CD4-positive, alpha-beta T cell treated with Interleukin-1 beta for 1 hour (primary cell): ENCODE results near the gene CUEDC1.

Experiments
- DNase-seq, 2 donors: peaks; one replicate each; pipeline ENCODE4 v3.0.0-alpha.2; 2020 to 2022

The CUEDC1 gene

DNA sequence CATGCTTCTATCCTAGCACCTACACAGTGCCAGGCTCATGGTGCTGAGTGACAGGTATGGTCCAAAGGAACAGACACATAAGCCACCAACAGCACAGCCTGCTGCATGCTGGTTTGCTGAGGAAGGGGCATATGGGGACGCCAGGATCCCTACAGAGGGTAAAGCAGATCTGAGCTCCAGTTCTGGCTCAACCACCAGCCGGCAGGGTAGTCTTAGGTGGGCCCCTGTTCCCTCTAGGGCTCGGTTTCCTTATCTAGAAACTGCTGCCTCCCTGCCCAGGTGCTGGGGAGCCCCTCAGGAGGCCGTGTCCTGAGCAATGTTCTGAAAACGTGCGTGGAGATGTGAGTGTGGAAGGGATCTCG lies 81.2 kb downstream of the CUEDC1 start:
- DNase-seq = no peak

GRCh38 chr17:57873261-57874057 lies 81.8 kb downstream of the CUEDC1 start:
- no peak for DNase-seq

DNA sequence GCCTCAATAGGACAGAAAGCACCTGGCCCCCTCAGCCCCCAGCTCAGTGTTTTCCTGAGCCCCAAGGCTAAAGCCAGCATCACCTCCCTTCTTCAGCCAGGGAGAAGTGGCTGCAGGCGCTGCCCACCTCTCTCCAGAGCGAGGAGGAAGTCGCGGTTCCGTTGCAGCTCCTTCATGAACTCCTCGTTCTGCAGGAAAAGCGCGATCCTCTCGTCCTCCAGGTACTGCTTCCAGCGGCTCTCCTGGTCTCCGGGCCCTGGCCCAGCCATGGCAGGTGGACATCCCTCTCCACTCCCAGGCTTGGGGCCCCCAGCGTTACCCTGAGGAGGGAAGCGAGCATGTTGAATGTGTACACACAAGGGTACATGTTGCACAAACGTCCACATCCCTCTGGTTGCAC lies 82.7 kb downstream of the CUEDC1 start:
- DNase-seq = no peak

GRCh38 chr17:57871863-57872262 lies 83.3 kb downstream of the CUEDC1 start:
- no peak for DNase-seq

- no peak for DNase-seq
Observed at GRCh38 chr17:57871155-57871554, 84.1 kb downstream of the CUEDC1 start.

DNA sequence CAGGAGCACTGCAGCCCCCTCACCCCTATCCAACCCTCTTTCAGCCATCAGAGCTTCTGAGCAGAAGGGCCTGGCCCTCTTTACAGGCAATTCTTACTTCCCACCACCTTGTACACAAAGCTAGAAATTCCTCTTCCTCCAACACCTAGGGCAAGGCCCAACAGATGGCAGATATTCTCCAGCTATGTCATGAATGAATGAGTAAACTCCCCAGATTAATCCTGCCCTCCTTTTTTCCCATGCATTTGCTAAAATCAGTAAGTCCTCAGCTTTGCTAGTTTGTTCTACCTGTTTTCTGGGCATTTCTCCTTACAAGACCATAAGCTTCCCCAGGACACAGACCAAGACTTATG lies 85.0 kb downstream of the CUEDC1 start:
- DNase-seq = no peak

DNA sequence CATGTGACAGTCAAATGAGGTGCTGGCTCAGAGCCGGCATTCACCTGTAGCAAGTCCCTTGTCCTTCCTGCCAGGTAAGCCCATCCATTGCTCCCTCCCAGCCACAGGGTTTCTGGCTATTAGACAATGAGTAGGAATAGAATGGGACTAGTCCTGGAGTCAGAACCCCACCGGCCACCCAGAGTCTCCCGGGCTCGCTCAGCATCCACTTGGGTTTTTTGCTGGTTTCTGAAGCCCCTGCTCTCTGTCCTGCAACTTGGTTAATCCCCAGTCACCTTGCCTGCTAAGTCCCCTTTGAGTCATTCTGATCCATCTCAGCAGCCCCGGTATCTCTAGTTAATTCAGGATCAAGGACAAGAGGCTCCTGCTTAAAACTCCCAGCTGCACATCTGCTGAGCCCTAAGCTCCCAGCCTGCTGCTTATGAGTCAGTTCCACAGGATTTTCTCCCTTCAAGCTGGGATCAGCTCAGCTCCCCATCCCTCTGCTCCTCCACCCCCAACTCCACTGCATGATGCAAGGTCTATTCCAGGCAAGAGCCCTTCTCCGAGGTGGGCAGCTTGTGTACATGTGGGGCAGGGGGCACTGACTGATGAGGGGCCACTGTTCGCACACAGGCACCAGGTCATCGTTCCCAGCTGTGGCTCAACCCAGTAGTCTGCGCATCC lies 85.5 kb downstream of the CUEDC1 start:
- DNase-seq = no peak

GRCh38 chr17:57868910-57869616 lies 86.1 kb downstream of the CUEDC1 start:
- no peak for DNase-seq

DNA sequence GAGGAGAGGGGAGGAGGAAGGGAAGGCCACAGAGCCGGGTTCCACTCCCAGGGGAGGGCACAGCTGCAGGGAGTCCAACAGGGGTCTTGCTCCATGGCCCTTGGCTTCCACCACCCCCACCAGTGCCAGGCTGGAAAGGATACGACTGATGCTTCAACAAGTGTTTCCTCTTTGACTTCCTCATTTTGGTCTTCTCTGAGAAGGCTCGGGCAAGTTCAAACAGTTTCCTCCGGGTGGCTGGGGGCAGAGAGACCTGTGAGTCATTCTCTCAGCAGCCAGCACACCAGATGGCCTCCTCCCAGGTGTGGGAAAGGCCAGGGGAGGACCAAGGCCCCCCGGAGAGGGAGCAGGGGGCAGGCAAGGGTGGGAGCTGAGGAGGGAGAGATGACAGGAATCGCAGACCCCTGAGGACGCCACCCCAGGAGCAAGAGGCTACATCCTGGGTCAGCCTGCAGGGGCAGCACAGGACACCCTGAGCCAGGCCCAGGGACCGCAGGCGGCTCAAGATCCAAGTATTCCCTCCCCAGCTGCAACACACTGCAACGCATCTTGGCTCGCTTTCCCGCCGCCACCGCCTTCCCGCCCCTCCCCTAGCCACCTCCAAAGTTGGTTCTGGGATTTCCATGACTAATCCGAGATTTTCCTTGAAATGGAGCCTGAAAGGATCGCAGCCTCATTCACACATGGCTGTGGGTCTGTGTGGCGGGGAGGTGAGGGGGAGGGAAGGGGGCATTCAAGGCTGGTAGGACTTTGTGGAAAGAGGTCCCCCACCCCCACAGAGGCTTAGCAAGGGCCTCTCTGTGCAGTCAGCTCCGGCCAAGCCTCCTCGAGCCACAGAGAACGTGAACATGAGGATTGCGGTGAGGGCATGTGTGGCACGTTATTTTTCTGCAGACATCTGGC lies 87.0 kb downstream of the CUEDC1 start:
- DNase-seq = peak; percentile 27 to 69

DNA sequence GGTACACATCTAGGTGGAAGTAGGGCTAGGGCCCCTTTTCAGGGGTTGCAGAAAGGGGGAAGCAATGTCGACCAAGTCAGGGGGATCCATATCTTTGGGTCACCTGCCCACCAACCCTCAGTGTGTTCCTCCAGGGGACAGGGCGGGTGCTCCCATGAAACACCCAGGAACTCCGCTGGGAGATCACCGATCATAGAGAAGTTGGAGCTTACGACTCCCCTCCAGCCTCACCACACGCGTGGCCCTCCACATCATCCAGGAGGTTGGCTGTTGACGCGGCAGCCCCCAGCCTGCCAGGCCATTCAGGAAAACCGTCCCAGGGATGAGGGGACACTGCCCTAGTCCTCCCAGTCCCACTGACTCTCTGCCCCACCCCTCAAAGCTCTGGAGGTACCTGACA lies 88.1 kb downstream of the CUEDC1 start:
- no peak for DNase-seq

DNA sequence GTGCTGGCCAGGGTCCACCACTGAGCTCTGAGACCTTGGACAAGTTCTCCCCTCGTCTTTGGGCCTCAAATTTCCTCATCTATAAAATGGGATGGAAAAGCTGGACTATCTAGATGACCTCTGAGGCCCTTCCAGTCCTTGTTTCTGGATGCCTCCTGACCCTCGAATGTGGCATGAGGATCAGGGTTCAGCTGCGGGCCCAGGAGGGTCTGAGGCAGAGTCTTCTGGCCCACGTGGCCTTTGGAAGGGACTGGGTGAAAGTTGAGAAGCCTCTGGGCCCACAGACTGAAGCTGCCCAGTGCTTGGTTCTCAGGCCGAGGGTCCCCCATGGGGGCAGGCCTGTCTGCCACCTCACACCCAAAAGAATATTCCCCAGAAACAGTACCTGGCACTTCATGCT lies 88.5 kb downstream of the CUEDC1 start:
- no peak for DNase-seq

GRCh38 chr17:57866319-57866718 lies 88.9 kb downstream of the CUEDC1 start:
- no peak for DNase-seq

- no peak for DNase-seq
Observed at GRCh38 chr17:57864273-57864672, 90.9 kb downstream of the CUEDC1 start.

DNA sequence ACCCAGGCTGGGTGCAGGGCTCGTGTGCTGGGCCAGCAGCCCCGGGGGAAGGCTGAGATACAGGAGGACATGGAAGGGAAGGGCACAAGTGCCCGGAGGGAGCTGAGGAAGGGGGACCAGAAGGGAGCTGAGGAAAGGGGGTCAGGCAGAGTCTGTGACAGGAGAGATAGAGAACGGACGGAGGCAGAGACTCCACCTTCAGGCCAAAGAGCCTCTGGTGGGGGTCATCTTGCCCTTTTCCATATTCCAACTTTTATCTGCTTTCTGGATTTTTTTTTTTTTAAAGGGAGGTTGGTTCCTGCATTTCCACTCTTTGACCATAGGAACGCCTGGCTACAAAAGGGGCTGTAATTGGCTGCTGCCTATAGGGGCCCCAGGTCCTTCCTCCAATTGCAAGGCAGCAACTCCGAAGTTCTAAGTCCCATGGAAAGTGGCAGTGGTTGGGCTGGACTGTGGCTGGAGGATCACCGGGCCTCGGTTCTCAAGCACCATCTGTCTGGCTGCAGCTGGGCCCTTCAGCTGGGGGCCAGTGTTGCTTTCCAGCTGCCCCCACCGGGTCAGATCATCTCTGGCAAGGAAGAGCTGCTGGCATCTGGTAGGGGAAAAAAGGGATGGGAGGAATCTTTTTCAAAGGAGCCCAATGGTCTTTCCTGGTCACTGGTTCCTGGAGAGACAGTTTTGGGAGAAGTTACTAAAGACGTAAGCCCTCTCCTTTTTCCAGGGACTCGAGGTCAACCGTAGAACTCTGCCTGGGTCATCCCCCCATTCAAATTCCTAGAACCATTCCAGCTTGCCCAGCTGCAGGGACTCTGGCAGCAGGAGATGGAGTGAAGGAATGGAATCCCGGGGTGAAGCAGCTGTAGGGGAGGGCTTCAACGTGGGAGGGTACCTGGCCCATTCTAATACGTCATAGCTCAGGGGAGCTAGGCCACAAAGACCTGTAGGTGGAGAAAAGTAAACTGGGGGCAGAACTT lies 92.2 kb downstream of the CUEDC1 start:
- DNase-seq = no peak

DNA sequence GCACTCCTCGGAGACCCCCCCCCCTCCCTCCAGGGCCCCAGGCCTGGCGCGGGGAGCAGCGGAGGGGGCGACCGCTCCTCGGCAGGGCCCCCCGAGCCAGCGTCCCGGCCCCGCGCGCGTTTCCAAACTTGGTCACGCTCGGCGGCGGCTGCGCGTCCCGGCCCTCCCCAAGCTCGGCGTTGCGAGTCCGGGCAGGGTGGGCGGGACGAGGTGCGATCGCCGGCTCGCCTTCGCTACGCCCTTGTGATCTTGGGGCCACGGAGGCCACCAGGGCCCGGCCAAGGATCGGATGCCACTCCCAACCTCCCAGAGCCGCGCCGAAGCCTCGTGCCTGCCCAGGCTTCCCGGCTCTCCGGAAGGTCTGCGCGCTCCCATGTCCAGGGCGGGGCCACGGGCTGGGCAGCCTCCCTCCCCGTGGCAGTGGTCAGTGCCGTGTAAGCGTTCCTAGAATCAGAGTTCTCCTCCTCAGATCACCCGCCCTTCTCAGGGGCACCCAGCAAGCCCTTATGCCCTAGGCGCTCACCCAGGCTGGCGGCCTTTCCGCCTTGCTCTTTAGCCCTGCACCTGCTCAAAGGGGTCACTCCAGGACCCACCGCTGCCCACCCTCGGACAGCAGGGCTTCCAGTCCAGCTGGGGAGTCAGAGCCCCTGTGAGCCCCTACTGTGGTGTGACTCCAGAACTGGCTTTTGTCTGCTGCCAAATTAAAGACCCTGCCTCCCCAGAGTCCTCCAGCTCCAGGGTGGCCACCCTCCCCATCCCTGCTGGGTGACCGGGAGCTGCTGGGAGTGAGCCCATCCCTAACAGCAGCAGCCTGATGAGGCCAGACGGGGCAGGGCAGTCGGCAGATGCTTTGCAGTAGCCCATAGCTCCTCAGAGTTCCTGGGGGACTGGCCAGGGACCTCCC lies 93.2 kb downstream of the CUEDC1 start:
- DNase-seq = no peak

DNA sequence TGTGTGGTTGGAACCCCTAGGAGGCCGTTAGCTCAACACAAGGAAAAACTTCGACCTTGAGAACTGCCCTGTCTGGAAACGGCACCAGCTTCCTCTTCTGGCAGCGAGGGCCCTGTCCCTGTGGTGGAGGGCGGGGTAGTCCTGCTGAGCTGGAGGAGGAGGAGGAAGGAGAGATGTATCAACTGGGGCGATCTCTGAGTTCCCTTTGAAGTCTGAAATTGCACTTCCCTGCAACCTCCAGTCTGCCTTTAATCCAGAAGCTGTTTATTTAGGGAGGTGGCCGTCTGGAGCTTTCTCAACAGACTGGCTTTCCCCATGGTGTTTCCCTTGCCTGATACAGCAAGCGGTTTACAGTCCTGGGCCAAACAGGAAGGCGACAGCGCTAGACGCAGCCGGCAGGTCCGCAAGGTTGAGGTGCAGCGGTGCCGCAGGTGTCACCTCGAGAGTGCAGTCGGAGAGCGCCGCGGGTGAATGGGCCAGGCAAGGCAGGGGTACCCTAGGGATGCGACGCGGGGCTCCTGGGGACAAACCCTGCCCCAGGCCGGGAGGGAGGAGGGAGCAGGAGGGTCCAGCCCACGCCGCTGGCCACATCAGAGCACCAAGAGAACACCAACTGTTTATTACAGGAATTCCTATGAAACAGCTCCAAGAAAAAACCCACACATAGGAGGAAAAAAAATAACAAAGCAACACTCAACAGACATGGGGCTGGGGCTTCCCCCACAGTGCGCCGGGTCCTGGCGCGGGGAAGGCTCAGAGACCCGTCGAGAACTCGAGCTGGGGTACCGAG lies 94.0 kb downstream of the CUEDC1 start:
- peak; percentile 37 to 65 for DNase-seq

DNA sequence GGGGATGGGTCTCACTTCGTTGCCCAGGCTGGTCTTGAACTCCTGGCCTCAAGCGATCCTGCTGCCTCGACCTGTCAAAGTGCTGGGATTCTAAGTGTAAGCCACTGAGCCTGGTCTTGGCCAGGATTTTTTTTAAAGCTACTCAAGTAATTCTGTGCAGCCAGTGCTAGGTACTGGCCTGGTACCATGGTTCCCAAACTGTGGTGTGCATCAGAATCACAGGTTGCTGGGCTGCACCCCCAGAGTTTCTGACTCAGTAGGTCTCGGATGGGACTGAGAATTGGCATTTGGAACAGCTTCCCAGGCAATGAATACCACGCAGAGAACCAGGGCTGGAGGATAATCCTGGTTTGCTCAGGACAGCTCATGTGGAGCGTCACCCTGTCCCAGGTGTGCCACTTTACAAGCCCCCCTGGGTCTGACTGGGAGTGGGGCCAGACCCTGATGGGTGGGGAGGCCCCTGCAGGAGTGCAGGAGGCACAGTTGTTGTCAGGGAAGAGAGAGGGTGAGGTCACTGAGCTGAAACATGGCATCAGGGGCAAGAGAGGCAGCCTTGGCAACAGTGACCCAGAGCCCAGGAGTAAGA lies 94.7 kb downstream of the CUEDC1 start:
- DNase-seq = no peak

DNA sequence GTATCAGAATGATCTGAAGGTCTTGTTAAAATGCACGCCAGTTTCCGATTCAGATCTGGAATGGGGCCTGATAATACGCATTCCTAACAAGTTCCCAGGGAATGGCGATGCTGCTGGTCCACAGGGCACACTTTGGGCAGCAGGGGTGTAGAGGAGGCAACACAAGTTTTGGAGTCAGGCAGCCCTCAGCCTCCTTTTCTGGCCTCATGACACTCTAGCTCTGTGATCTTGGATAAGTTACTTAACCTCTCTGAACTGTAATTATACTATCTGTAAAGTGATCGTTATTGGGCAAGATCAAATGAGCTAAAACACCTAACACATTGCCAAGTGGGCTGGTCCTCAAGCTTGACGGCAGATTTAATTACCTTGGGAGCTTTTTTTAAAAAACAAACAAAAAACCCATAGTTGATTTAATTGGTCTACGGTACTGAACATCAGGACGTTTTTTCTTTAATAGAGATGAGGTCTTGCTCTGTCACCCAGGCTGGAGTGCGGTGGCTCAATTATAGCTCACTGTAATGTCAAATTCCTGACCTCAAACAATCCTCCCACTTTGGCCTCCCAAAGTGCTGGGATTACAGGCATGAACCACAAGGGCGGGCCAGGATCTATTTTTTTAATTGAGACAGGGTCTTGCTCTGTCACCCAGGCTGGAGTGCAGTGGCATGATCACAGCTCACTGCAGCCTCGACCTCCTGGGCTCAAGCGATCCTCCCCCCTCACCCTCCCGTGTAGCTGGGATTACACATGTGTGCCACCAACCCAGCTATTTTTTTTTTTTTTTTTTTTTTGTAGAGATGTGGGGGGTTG lies 95.4 kb downstream of the CUEDC1 start:
- DNase-seq = no peak

DNA sequence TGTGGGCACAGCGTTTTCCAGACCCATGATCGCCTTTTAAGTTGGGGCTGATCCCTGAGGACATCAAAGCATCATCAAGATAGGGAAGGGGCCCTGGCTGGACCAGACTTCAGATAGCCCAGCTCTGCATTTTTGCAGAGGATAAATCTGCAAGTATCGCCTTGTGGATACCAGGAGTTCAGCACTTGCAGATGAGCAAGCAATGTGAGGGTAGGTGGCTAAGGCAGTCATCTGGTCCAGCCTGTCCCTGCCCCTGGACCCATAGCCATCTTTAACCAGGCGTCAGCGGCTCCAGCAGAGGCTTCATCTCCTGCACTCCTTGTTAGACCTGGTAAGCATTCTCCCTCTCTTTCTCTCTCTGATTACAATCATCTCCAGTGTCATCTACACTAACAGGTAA lies 96.4 kb downstream of the CUEDC1 start:
- no peak for DNase-seq
